ENCODE data around the gene LPP. TPM values are rescaled to one million over a fixed set of nuclear protein-coding genes. Genes with fewer than 3 reads are reported as not detected.

LPP gene
- total and polyA plus RNA-seq, 9 of the 15 experiments (the other 6 are each of a cell fraction or from before 2014, with no cell fraction given) = 0.07 to 0.18 TPM; not detected in 7

DNA sequence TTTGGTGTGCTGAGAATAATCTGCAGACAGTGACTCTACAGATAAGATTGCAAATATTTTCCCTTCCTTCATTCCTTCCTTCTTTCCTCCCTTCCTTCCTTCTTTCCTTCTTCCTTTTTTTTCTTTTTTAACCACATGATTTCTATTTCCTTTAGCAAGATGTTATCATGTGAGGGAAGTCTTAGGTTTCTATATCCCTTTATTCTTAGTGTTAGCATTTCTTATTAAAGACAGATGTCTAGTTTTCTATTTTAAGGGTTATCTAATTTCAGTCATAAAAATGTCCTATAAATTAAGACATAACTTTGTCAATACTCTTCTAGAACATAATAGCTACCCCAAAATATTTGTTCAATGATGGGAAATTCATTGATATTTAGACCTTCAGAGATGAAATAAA lies 470.9 kb downstream of the LPP start:
- Histone ChIP-seq H3K36me3 (ENCODE audit: control insufficient read depth, insufficient read depth, low read length) (no peaks in the 10 kb centered on the region), H2AFZ (ENCODE audit: low read depth, low read length) (no peak overlapping the region), H3K4me2 (ENCODE audit: insufficient read depth, low read length) (no peak overlapping the region), H4K20me1 (replicated peaks; ENCODE audit: control insufficient read depth, insufficient read depth, low read length) (no peaks in the 10 kb centered on the region), H3K79me2 (ENCODE audit: control insufficient read depth, insufficient read depth, low read length) (no peaks in the 10 kb centered on the region), H3K9me3 (replicated peaks; ENCODE audit: control insufficient read depth, insufficient read depth, low read depth, low read length) (no peaks in the 10 kb centered on the region), H3K27me3 (ENCODE audit: control insufficient read depth in 2 of 2, insufficient read depth in 2 of 2, low read length in 2 of 2) (no peaks in the 10 kb centered on the region), H3K9ac (ENCODE audit: insufficient read depth in 1 of 2, low read depth in 2 of 2, low read length in 2 of 2) (no peak overlapping the region), H3K9me1 (ENCODE audit: control insufficient read depth, insufficient read depth, low read length) (no peaks in the 10 kb centered on the region), H3K4me3 (no peak overlapping the region), H3K4me1 (replicated peaks in 1 of 2; ENCODE audit: control insufficient read depth in 2 of 2, insufficient read depth in 2 of 2, low read length in 2 of 2) (no peaks in the 10 kb centered on the region), H3K27ac (ENCODE audit: extremely low read depth, low read depth, low read length) (no peak overlapping the region)
- intact Hi-C loops (cut with micrococcal nuclease) = no loop called here
- POLR2A ChIA-PET = no interaction called here
- DNase-seq (ENCODE audit: extremely low read depth in 1 of 4, low spot score in 3 of 4) = no peak
- BruUV-seq (replicated peaks) = no TSS peak
- in situ Hi-C loops (cut with MboI) = no loop called here
- no peak for ATAC-seq
- CTCF ChIA-PET (ENCODE audit: low intra/inter-chr PET ratio) = no interaction called here
- FAIRE-seq = no peak
- TF ChIP-seq TAF7 (tag; IDR thresholded peaks at IDR 0.05) = no peak
- TF ChIP-seq IFI16 (CRISPR knock-in tag; IDR thresholded peaks at IDR 0.05) = no peak
- TF ChIP-seq, protein P1, sequence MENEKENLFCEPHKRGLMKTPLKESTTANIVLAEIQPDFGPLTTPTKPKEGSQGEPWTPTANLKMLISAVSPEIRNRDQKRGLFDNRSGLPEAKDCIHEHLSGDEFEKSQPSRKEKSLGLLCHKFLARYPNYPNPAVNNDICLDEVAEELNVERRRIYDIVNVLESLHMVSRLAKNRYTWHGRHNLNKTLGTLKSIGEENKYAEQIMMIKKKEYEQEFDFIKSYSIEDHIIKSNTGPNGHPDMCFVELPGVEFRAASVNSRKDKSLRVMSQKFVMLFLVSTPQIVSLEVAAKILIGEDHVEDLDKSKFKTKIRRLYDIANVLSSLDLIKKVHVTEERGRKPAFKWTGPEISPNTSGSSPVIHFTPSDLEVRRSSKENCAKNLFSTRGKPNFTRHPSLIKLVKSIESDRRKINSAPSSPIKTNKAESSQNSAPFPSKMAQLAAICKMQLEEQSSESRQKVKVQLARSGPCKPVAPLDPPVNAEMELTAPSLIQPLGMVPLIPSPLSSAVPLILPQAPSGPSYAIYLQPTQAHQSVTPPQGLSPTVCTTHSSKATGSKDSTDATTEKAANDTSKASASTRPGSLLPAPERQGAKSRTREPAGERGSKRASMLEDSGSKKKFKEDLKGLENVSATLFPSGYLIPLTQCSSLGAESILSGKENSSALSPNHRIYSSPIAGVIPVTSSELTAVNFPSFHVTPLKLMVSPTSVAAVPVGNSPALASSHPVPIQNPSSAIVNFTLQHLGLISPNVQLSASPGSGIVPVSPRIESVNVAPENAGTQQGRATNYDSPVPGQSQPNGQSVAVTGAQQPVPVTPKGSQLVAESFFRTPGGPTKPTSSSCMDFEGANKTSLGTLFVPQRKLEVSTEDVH (IDR thresholded peaks at IDR 0.05; ENCODE audit: low read depth, partially characterized antibody) = no peak
- TF ChIP-seq, protein P2, sequence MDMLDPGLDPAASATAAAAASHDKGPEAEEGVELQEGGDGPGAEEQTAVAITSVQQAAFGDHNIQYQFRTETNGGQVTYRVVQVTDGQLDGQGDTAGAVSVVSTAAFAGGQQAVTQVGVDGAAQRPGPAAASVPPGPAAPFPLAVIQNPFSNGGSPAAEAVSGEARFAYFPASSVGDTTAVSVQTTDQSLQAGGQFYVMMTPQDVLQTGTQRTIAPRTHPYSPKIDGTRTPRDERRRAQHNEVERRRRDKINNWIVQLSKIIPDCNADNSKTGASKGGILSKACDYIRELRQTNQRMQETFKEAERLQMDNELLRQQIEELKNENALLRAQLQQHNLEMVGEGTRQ (CRISPR knock-in tag; IDR thresholded peaks at IDR 0.05) = no peak
- no peak for TF ChIP-seq FOXP1 (CRISPR knock-in tag; IDR thresholded peaks at IDR 0.05)
- TF ChIP-seq, protein P3, sequence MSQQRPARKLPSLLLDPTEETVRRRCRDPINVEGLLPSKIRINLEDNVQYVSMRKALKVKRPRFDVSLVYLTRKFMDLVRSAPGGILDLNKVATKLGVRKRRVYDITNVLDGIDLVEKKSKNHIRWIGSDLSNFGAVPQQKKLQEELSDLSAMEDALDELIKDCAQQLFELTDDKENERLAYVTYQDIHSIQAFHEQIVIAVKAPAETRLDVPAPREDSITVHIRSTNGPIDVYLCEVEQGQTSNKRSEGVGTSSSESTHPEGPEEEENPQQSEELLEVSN (IDR thresholded peaks at IDR 0.05; ENCODE audit: borderline replicate concordance in 1 of 2, extremely low read depth in 1 of 2, insufficient read depth in 1 of 2, insufficient read length in 1 of 2, low read depth in 1 of 2, low read length in 1 of 2, poor library complexity in 1 of 2, severe bottlenecking in 1 of 2) = no peak
- TF ChIP-seq ZKSCAN8 (CRISPR knock-in tag; IDR thresholded peaks at IDR 0.05) = no peak
- no peak for TF ChIP-seq CHCHD3 (CRISPR knock-in tag; IDR thresholded peaks at IDR 0.05)
- TF ChIP-seq L3MBTL2 (IDR thresholded peaks at IDR 0.05) = no peak
- TF ChIP-seq RB1 (IDR thresholded peaks at IDR 0.05; ENCODE audit: low read depth) = no peak
- TF ChIP-seq ZNF785 (CRISPR knock-in tag; IDR thresholded peaks at IDR 0.05) = no peak
- no peak for TF ChIP-seq SIX5 (IDR thresholded peaks at IDR 0.05; ENCODE audit: borderline replicate concordance in 1 of 2, insufficient read depth in 1 of 2, low read depth in 1 of 2, low read length in 2 of 2)
- TF ChIP-seq, protein P4, sequence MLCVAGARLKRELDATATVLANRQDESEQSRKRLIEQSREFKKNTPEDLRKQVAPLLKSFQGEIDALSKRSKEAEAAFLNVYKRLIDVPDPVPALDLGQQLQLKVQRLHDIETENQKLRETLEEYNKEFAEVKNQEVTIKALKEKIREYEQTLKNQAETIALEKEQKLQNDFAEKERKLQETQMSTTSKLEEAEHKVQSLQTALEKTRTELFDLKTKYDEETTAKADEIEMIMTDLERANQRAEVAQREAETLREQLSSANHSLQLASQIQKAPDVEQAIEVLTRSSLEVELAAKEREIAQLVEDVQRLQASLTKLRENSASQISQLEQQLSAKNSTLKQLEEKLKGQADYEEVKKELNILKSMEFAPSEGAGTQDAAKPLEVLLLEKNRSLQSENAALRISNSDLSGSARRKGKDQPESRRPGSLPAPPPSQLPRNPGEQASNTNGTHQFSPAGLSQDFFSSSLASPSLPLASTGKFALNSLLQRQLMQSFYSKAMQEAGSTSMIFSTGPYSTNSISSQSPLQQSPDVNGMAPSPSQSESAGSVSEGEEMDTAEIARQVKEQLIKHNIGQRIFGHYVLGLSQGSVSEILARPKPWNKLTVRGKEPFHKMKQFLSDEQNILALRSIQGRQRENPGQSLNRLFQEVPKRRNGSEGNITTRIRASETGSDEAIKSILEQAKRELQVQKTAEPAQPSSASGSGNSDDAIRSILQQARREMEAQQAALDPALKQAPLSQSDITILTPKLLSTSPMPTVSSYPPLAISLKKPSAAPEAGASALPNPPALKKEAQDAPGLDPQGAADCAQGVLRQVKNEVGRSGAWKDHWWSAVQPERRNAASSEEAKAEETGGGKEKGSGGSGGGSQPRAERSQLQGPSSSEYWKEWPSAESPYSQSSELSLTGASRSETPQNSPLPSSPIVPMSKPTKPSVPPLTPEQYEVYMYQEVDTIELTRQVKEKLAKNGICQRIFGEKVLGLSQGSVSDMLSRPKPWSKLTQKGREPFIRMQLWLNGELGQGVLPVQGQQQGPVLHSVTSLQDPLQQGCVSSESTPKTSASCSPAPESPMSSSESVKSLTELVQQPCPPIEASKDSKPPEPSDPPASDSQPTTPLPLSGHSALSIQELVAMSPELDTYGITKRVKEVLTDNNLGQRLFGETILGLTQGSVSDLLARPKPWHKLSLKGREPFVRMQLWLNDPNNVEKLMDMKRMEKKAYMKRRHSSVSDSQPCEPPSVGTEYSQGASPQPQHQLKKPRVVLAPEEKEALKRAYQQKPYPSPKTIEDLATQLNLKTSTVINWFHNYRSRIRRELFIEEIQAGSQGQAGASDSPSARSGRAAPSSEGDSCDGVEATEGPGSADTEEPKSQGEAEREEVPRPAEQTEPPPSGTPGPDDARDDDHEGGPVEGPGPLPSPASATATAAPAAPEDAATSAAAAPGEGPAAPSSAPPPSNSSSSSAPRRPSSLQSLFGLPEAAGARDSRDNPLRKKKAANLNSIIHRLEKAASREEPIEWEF (CRISPR knock-in tag; IDR thresholded peaks at IDR 0.05) = no peak
- no peak for TF ChIP-seq ZNF143 (CRISPR knock-in tag; IDR thresholded peaks at IDR 0.05)

All from K562 (cell line).